Measurements from ENCODE around the gene MATN3. TPM values are rescaled to one million over a fixed set of nuclear protein-coding genes. Genes with fewer than 3 reads are reported as not detected.

MATN3 gene
- total RNA-seq, 2 experiments from 2014 or later, result not detected

GRCh38 chr2:19947184-19947940 is 65.1 kb downstream of the MATN3 start:
- POLR2A ChIA-PET, result interaction anchor here (0.7 kb wide), 1 partner anchor 18 kb away, joined by 3 read pairs; no protein-coding TSS in a partner anchor
- no peak overlapping the region for H3K4me3 Mint-ChIP-seq
- H3K36me3 Mint-ChIP-seq, result peaks cover 10% of the 10 kb centered on the region
- no peak overlapping the region for H3K27ac Mint-ChIP-seq
- CTCF ChIA-PET, result interaction anchor here (0.6 to 1.1 kb wide), 2 partner anchors 10 to 103 kb away, joined by 3 to 4 read pairs; no protein-coding TSS in a partner anchor
- H3K4me1 Mint-ChIP-seq (ENCODE audit: low read depth), result no peaks in the 10 kb centered on the region
- H3K9me3 Mint-ChIP-seq, result no peaks in the 10 kb centered on the region
- intact Hi-C loops (cut with micrococcal nuclease), result no loop called here
- no peak for DNase-seq
- no peaks in the 10 kb centered on the region for H3K27me3 Mint-ChIP-seq

DNA sequence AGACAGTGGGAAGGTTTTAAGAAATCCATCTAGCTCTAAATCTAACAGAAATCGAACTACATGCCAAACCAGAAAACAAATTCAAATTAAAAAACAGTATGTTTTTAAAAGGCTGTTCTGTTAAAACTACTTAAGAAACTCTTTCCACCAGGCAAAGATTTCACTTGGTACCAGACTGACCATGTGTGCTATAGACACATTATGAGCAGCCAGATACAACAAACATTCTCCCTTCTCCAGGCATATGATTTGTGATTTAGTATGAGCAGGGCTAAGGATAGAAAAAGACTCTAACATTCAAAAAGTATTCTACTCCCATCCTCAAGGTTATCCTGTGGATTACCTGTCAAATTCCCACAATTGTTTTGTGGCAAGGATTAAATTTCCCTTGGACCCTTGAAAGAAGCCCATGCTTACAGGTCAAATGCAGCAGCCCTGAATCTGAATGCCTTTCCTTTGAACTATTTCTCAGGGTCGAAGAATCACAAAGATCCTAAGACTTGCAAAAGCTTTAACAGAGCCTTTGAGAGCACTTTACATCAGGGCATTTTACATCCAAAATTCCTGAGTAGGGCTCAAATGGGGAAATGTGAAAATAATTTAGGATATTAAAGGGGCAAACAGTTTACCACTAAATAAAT is 68.1 kb downstream of the MATN3 start:
- Mint-ChIP-seq H3K4me3 (no peak overlapping the region), H3K27ac (no peak overlapping the region), H3K4me1 (ENCODE audit: low read depth) (no peaks in the 10 kb centered on the region), H3K36me3 (peaks cover 6% of the 10 kb centered on the region), H3K9me3 (no peaks in the 10 kb centered on the region), H3K27me3 (no peaks in the 10 kb centered on the region)
- ChIA-PET CTCF (interaction anchor here (0.5 kb wide), 1 partner anchor 35 kb away, joined by 3 read pairs; no protein-coding TSS in a partner anchor), POLR2A (no interaction called here)
- DNase-seq, result no peak
- intact Hi-C loops (cut with micrococcal nuclease), result no loop called here

DNA sequence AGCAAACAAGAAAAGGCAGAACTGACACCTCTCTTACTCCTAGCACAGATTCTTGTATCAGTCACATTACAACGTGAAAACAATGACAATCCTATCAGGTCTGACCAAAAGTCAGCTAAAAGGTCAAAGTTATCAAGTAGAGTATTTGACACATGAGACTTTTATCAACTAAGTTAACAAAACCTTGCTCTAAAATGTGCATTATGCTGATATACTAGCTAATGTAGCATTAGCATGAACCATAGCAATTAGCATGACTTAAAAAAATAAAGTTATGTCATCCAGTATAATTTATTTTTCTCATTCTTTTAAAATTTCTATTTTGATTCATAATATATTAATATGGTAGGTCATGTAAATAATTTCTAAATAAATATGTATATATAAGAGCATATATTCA is 69.3 kb downstream of the MATN3 start:
- ChIA-PET CTCF (no interaction called here), POLR2A (no interaction called here)
- no peak overlapping the region for H3K27ac Mint-ChIP-seq
- no peak for DNase-seq
- H3K27me3 Mint-ChIP-seq, result no peaks in the 10 kb centered on the region
- H3K4me3 Mint-ChIP-seq, result no peak overlapping the region
- peaks cover 11% of the 10 kb centered on the region for H3K36me3 Mint-ChIP-seq
- intact Hi-C loops (cut with micrococcal nuclease), result no loop called here
- no peaks in the 10 kb centered on the region for H3K9me3 Mint-ChIP-seq
- no peaks in the 10 kb centered on the region for H3K4me1 Mint-ChIP-seq (ENCODE audit: low read depth)

DNA sequence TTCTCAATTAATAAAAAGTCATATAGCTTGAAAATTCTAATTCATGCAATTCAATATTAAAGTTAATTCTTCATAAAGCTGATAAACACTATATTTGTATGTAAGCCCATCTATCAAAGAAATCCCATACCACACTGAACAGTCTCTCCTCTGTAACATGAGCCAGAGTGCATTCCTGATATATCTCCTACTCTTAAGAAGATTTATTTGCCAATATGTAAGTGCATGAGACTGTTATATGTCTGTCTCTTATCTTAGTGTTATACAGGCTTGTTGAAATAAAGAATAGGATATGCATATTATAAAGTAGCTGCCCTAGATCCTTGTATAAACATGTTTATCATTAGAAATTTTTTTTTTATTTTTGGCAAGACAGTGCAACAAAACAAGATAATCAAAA is 70.3 kb downstream of the MATN3 start:
- Mint-ChIP-seq H3K27ac (no peak overlapping the region), H3K9me3 (no peaks in the 10 kb centered on the region), H3K36me3 (peaks cover 18% of the 10 kb centered on the region), H3K4me3 (no peak overlapping the region), H3K27me3 (no peaks in the 10 kb centered on the region), H3K4me1 (ENCODE audit: low read depth) (no peaks in the 10 kb centered on the region)
- intact Hi-C loops (cut with micrococcal nuclease), result no loop called here
- CTCF ChIA-PET, result interaction anchor here (0.9 to 1.1 kb wide), 2 partner anchors 25 to 73 kb away, joined by 3 read pairs; no protein-coding TSS in a partner anchor
- POLR2A ChIA-PET, result no interaction called here
- DNase-seq, result no peak

Other genes starting within 250 kb of the MATN3 start
- gene TTC32, start 110.7 kb downstream of the MATN3 start, total RNA-seq, result 10 to 100 TPM; 14.2 to 17.3 TPM
- gene WDR35, start 22.6 kb downstream of the MATN3 start, total RNA-seq, result 1 to 10 TPM; 6.0 to 7.1 TPM
- 10 to 100 TPM; 26.7 to 29.0 TPM for gene LAPTM4A, start 39.0 kb upstream of the MATN3 start, total RNA-seq
- under 1 TPM in 1 of 2 experiments, not detected in 1; 0.12 TPM for gene SDC1, start 212.5 kb upstream of the MATN3 start, total RNA-seq